A673 (cell line): ENCODE measurements around the gene KRTAP10-7. TPM values are rescaled to one million over a fixed set of nuclear protein-coding genes. Genes with fewer than 3 reads are reported as not detected.
"Not testable (repeated sequence)": the region's sequence is repeated elsewhere in the genome, so short reads cannot be mapped to it uniquely, and the experiment has no call there.

Source experiments
- BruUV-seq: library from RNA; stranded (reverse); fragments of 400-500 nt; replicated peaks from 2 replicates; lab custom pipeline; 2021; lab: Mats Ljungman, UMichigan
- CTCF ChIA-PET: fragments of 300-600 bp; sonication (Branson Sonifier 250); formaldehyde crosslinking; loops from one replicate; lab custom pipeline; 2022; ENCODE audit warnings: antibody characterized with exemption; lab: Charles Lee
- POLR2A ChIA-PET: fragments of 300-600 bp; sonication (Branson Sonifier 250); formaldehyde crosslinking; loops from one replicate; lab custom pipeline; 2022; ENCODE audit warnings: antibody characterized with exemption; ENCODE audit not compliant: low non-redundant PET; lab: Charles Lee
- DNase-seq: peaks from one replicate; pipeline ENCODE4 v3.0.0-alpha.2; 2015; ENCODE audit warnings: low spot score
- H3K27ac ChIP-seq: fragments of 200-600 bp; sonication (generic); 2 replicates; pipeline ENCODE4 v1.5.1; 2016; ENCODE audit warnings: mixed run types, low read depth, mild to moderate bottlenecking, mixed read lengths, antibody characterized with exemption, low read length; ENCODE audit not compliant: poor library complexity, severe bottlenecking
- H3K27me3 ChIP-seq: fragments of 200-600 bp; sonication (generic); replicated peaks from 2 replicates; pipeline ENCODE4 v1.6.1; 2017; ENCODE audit warnings: mixed run types, low read depth, mild to moderate bottlenecking, mixed read lengths, antibody characterized with exemption, low read length; ENCODE audit not compliant: insufficient read depth, poor library complexity
- H3K36me3 ChIP-seq: fragments of 200-600 bp; sonication (generic); 2 replicates; pipeline ENCODE4 v1.6.1; 2016; ENCODE audit warnings: mixed run types, mild to moderate bottlenecking, mixed read lengths, antibody characterized with exemption, low read length; ENCODE audit not compliant: insufficient read depth, poor library complexity, severe bottlenecking
- H3K4me1 ChIP-seq: fragments of 200-600 bp; sonication (generic); 2 replicates; pipeline ENCODE4 v1.6.1; 2017; ENCODE audit warnings: mixed run types, mild to moderate bottlenecking, mixed read lengths, antibody characterized with exemption, low read length; ENCODE audit not compliant: insufficient read depth, poor library complexity, severe bottlenecking
- H3K4me3 ChIP-seq: fragments of 200-600 bp; sonication (generic); 2 replicates; pipeline ENCODE4 v1.5.1; 2016; ENCODE audit warnings: low read depth, mixed run types, mild to moderate bottlenecking, mixed read lengths, low read length; ENCODE audit not compliant: poor library complexity, severe bottlenecking
- H3K9me3 ChIP-seq: fragments of 200-600 bp; sonication (generic); 2 replicates; pipeline ENCODE4 v1.6.1; 2016; ENCODE audit warnings: mixed run types, low read depth, mild to moderate bottlenecking, mixed read lengths, antibody characterized with exemption, low read length; ENCODE audit not compliant: poor library complexity, severe bottlenecking
- EZH2 ChIP-seq: fragments of 200-600 bp; sonication (generic); IDR thresholded peaks from 2 replicates; pipeline ENCODE4 v1.6.1; 2017; ENCODE audit warnings: borderline replicate concordance, low read depth, mild to moderate bottlenecking, mixed read lengths, antibody characterized with exemption, low read length; ENCODE audit not compliant: poor library complexity, severe bottlenecking
- intact Hi-C: fragments of 100-400 bp; cut with micrococcal nuclease; formaldehyde crosslinking; loops from one replicate; pipeline ENCODE4 v1.10.0; 2022; ENCODE audit not compliant: unreplicated experiment
- total RNA-seq: library from RNA; stranded (reverse); gene quantifications from 2 replicates; pipeline ENCODE4 v1.2.3, GENCODE V29; 2021
- TF ChIP-seq, protein P1 (sequence below): fragments of 300-800, 200-600 bp; sonication (generic); conservative IDR thresholded peaks from 2 replicates; pipeline ENCODE4 v1.5.1; 2017; ENCODE audit warnings: low read depth, mild to moderate bottlenecking, antibody characterized with exemption, low read length, moderate library complexity, mixed read lengths

The KRTAP10-7 gene
- total RNA-seq, 1 experiment from 2014 or later = not detected

GRCh38 chr21:44599264-44600029 is 950 bp upstream of the KRTAP10-7 start:
- no TSS peak for BruUV-seq
- H3K4me1 ChIP-seq = no peaks in the 10 kb centered on the region
- no peak overlapping the region for H3K4me3 ChIP-seq
- no peak for DNase-seq
- H3K27ac ChIP-seq = no peak overlapping the region
- ChIA-PET CTCF (no interaction called here), POLR2A (no interaction called here)
- no peaks in the 10 kb centered on the region for H3K36me3 ChIP-seq
- no peaks in the 10 kb centered on the region for H3K27me3 ChIP-seq
- TF ChIP-seq, protein P1, sequence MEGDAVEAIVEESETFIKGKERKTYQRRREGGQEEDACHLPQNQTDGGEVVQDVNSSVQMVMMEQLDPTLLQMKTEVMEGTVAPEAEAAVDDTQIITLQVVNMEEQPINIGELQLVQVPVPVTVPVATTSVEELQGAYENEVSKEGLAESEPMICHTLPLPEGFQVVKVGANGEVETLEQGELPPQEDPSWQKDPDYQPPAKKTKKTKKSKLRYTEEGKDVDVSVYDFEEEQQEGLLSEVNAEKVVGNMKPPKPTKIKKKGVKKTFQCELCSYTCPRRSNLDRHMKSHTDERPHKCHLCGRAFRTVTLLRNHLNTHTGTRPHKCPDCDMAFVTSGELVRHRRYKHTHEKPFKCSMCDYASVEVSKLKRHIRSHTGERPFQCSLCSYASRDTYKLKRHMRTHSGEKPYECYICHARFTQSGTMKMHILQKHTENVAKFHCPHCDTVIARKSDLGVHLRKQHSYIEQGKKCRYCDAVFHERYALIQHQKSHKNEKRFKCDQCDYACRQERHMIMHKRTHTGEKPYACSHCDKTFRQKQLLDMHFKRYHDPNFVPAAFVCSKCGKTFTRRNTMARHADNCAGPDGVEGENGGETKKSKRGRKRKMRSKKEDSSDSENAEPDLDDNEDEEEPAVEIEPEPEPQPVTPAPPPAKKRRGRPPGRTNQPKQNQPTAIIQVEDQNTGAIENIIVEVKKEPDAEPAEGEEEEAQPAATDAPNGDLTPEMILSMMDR = no peak
- TF ChIP-seq EZH2 = no peak
- intact Hi-C loops = loop anchor here (10.0 kb wide), 1 partner anchor 55 kb away; the partner anchor contains the start of gene KRTAP10-1
- H3K9me3 ChIP-seq = peaks cover 3% of the 10 kb centered on the region

DNA sequence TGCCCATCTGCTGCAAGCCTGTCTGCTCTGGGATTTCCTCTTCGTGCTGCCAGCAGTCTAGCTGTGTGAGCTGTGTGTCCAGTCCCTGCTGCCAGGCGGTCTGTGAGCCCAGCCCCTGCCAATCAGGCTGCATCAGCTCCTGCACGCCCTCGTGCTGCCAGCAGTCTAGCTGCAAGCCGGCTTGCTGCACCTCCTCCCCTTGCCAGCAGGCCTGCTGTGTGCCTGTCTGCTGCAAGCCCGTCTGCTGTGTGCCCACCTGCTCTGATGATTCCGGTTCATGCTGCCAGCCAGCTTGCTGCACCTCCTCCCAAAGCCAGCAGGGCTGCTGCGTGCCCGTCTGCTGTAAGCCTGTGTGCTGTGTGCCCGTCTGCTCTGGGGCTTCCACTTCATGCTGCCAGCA is 694 bp downstream of the KRTAP10-7 start:
- intact Hi-C loops = loop anchor here (10.0 kb wide), 1 partner anchor 56 kb away; the partner anchor contains the start of gene KRTAP10-1
- POLR2A ChIA-PET, CTCF ChIA-PET, H3K27me3 ChIP-seq, H3K27ac ChIP-seq, H3K36me3 ChIP-seq, H3K4me1 ChIP-seq, H3K9me3 ChIP-seq, BruUV-seq, H3K4me3 ChIP-seq: not testable (repeated sequence)
- peak; percentile 29 for DNase-seq

- H3K4me3 ChIP-seq = no peak overlapping the region
- POLR2A ChIA-PET = no interaction called here
- intact Hi-C loops = loop anchor here (10.0 kb wide), 1 partner anchor 57 kb away; the partner anchor contains the start of gene KRTAP10-1
- no peak overlapping the region for H3K27ac ChIP-seq
- DNase-seq = no peak
- BruUV-seq = no TSS peak
- no peaks in the 10 kb centered on the region for H3K27me3 ChIP-seq
- TF ChIP-seq, protein P1 = no peak
- TF ChIP-seq EZH2 = no peak
- H3K36me3 ChIP-seq = no peaks in the 10 kb centered on the region
- CTCF ChIA-PET = no interaction called here
- peaks cover 3% of the 10 kb centered on the region for H3K9me3 ChIP-seq
- H3K4me1 ChIP-seq = no peaks in the 10 kb centered on the region
Measured at GRCh38 chr21:44601596-44602462, 1.4 kb downstream of the KRTAP10-7 start.
